Caco-2 (cell line): ENCODE data around the gene EMILIN3. TPM values are rescaled to one million over a fixed set of nuclear protein-coding genes. Genes with fewer than 3 reads are reported as not detected.

Experiments
- BruUV-seq: library from RNA; stranded (reverse); fragments of 400-500 nt; replicated peaks from 2 replicates; lab custom pipeline; 2021; lab: Mats Ljungman, UMichigan
- CTCF ChIA-PET: fragments of 300-600 bp; sonication (Branson Sonifier 250); formaldehyde crosslinking; loops from one replicate; lab custom pipeline; 2022; ENCODE audit warnings: antibody characterized with exemption; lab: Charles Lee
- POLR2A ChIA-PET: fragments of 300-600 bp; sonication (Branson Sonifier 250); formaldehyde crosslinking; loops from one replicate; lab custom pipeline; 2022; ENCODE audit warnings: antibody characterized with exemption; lab: Charles Lee
- DNase-seq, 2 experiments: peaks; one replicate each; pipeline versions ENCODE4 v3.0.0 to v3.0.0-alpha.2; 2020 to 2022
- H3K27me3 ChIP-seq: replicated peaks from 2 replicates; pipeline ENCODE4 v1.6.0; 2011; ENCODE audit warnings: low read length; ENCODE audit not compliant: control insufficient read depth, insufficient read depth
- H3K36me3 ChIP-seq: 2 replicates; pipeline ENCODE4 v1.5.1; 2011; ENCODE audit warnings: low read length; ENCODE audit not compliant: control insufficient read depth, insufficient read depth
- H3K4me1 ChIP-seq: fragments of 250-450 bp; sonication (Bioruptor Pico); 2 replicates; pipeline ENCODE4 v1.5.1; 2020; ENCODE audit warnings: mild to moderate bottlenecking
- H3K4me3 ChIP-seq: 2 replicates; pipeline ENCODE4 v1.5.1; 2011; ENCODE audit warnings: low read depth, mild to moderate bottlenecking, control low read depth, low read length
- H3K9me3 ChIP-seq: fragments of 250-450 bp; sonication (Bioruptor Pico); 2 replicates; pipeline ENCODE4 v1.5.1; 2020; ENCODE audit warnings: mild to moderate bottlenecking, moderate library complexity
- H3K27ac Mint-ChIP-seq: one replicate; pipeline ENCODE4 v1.8.0; 2022; ENCODE audit warnings: mixed read lengths; ENCODE audit not compliant: unreplicated experiment
- H3K27me3 Mint-ChIP-seq: one replicate; pipeline ENCODE4 v1.8.0; 2022; ENCODE audit warnings: mixed read lengths; ENCODE audit not compliant: insufficient read depth, unreplicated experiment
- H3K36me3 Mint-ChIP-seq: one replicate; pipeline ENCODE4 v1.8.0; 2022; ENCODE audit warnings: mild to moderate bottlenecking, mixed read lengths; ENCODE audit not compliant: insufficient read depth, unreplicated experiment
- H3K4me1 Mint-ChIP-seq: one replicate; pipeline ENCODE4 v1.8.0; 2022; ENCODE audit warnings: low read depth, mixed read lengths; ENCODE audit not compliant: unreplicated experiment
- H3K4me3 Mint-ChIP-seq: one replicate; pipeline ENCODE4 v1.8.0; 2022; ENCODE audit warnings: mild to moderate bottlenecking, moderate library complexity, mixed read lengths; ENCODE audit not compliant: unreplicated experiment
- H3K9me3 Mint-ChIP-seq: one replicate; pipeline ENCODE4 v1.8.0; 2022; ENCODE audit warnings: mixed read lengths; ENCODE audit not compliant: unreplicated experiment
- intact Hi-C: fragments of 100-400 bp; cut with micrococcal nuclease; formaldehyde crosslinking; loops from one replicate; pipeline ENCODE4 v1.10.0; 2022; ENCODE audit not compliant: unreplicated experiment
- total RNA-seq: library from RNA; stranded (reverse); gene quantifications from 2 replicates; pipeline ENCODE4 v1.2.3, GENCODE V29; 2022
- TF ChIP-seq, protein P1 (sequence below), 2 experiments: fragments of 200-600 bp in 1 of 2; IDR thresholded peaks; 1 replicate in 1 of 2; 2 replicates in 1 of 2; pipeline versions ENCODE4 v1.5.1 to v1.8.0; 2011 to 2022; ENCODE audit warnings: antibody characterized with exemption in 1 of 2, control low read depth in 1 of 2, inconsistent platforms in 1 of 2, low read depth in 1 of 2, low read length in 1 of 2, mild to moderate bottlenecking in 1 of 2, moderate library complexity in 1 of 2; ENCODE audit not compliant: insufficient read depth in 1 of 2, severe bottlenecking in 1 of 2, unreplicated experiment in 1 of 2

The EMILIN3 gene
- total RNA-seq, 1 experiment from 2014 or later: 0.50 TPM

GRCh38 chr20:41355192-41355591, 11.4 kb downstream of the EMILIN3 start:
- Mint-ChIP-seq H3K9me3 (no peaks in the 10 kb centered on the region), H3K27me3 (no peaks in the 10 kb centered on the region), H3K36me3 (peaks cover 5% of the 10 kb centered on the region), H3K4me1 (no peaks in the 10 kb centered on the region), H3K27ac (no peak overlapping the region), H3K4me3 (no peak overlapping the region)
- Histone ChIP-seq H3K4me1 (no peaks in the 10 kb centered on the region), H3K36me3 (peaks cover 5% of the 10 kb centered on the region), H3K4me3 (no peak overlapping the region), H3K9me3 (no peaks in the 10 kb centered on the region), H3K27me3 (no peaks in the 10 kb centered on the region)
- CTCF ChIA-PET: no interaction called here
- no TSS peak for BruUV-seq
- TF ChIP-seq, protein P1, sequence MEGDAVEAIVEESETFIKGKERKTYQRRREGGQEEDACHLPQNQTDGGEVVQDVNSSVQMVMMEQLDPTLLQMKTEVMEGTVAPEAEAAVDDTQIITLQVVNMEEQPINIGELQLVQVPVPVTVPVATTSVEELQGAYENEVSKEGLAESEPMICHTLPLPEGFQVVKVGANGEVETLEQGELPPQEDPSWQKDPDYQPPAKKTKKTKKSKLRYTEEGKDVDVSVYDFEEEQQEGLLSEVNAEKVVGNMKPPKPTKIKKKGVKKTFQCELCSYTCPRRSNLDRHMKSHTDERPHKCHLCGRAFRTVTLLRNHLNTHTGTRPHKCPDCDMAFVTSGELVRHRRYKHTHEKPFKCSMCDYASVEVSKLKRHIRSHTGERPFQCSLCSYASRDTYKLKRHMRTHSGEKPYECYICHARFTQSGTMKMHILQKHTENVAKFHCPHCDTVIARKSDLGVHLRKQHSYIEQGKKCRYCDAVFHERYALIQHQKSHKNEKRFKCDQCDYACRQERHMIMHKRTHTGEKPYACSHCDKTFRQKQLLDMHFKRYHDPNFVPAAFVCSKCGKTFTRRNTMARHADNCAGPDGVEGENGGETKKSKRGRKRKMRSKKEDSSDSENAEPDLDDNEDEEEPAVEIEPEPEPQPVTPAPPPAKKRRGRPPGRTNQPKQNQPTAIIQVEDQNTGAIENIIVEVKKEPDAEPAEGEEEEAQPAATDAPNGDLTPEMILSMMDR (IDR thresholded peaks at IDR 0.05; ENCODE audit: insufficient read depth in 1 of 2, low read depth in 1 of 2, low read length in 1 of 2, severe bottlenecking in 1 of 2, unreplicated experiment in 1 of 2): no peak
- intact Hi-C loops: no loop called here
- DNase-seq: no peak
- POLR2A ChIA-PET: no interaction called here

- no peak for DNase-seq
- intact Hi-C loops: no loop called here
- Histone ChIP-seq H3K36me3 (peaks cover 5% of the 10 kb centered on the region), H3K9me3 (no peaks in the 10 kb centered on the region), H3K4me1 (no peaks in the 10 kb centered on the region), H3K4me3 (no peak overlapping the region), H3K27me3 (no peaks in the 10 kb centered on the region)
- Mint-ChIP-seq H3K36me3 (peaks cover 6% of the 10 kb centered on the region), H3K4me3 (no peak overlapping the region), H3K9me3 (no peaks in the 10 kb centered on the region), H3K4me1 (no peaks in the 10 kb centered on the region), H3K27me3 (no peaks in the 10 kb centered on the region), H3K27ac (no peak overlapping the region)
- ChIA-PET POLR2A (interaction anchor here (0.6 kb wide), 1 partner anchor 13 kb away, joined by 8 read pairs; no protein-coding TSS in a partner anchor), CTCF (interaction anchor here (0.6 to 1.9 kb wide), 3 partner anchors 13 to 160 kb away, joined by 3 to 9 read pairs (median 5); partner anchors contain the start of gene LPIN3)
- TF ChIP-seq, protein P1 (IDR thresholded peaks at IDR 0.05; ENCODE audit: insufficient read depth in 1 of 2, low read depth in 1 of 2, low read length in 1 of 2, severe bottlenecking in 1 of 2, unreplicated experiment in 1 of 2): no peak
- no TSS peak for BruUV-seq
Observed at GRCh38 chr20:41353530-41353929, 13.1 kb downstream of the EMILIN3 start.

- H3K27ac Mint-ChIP-seq: no peak overlapping the region
- no peaks in the 10 kb centered on the region for H3K4me1 Mint-ChIP-seq
- CTCF ChIA-PET: interaction anchor here (0.5 to 1.9 kb wide), 4 partner anchors 9 to 234 kb away, joined by 3 to 5 read pairs (median 4); partner anchors contain the start of gene LPIN3
- intact Hi-C loops: no loop called here
- H3K36me3 ChIP-seq: peaks cover 5% of the 10 kb centered on the region; the same call in 1 of the 2 replicates
- no peaks in the 10 kb centered on the region for H3K4me1 ChIP-seq
- no peaks in the 10 kb centered on the region for H3K9me3 ChIP-seq
- no peak overlapping the region for H3K4me3 ChIP-seq
- H3K27me3 ChIP-seq: no peaks in the 10 kb centered on the region
- H3K36me3 Mint-ChIP-seq: peaks cover 6% of the 10 kb centered on the region
- no peaks in the 10 kb centered on the region for H3K9me3 Mint-ChIP-seq
- TF ChIP-seq, protein P1 (IDR thresholded peaks at IDR 0.05; ENCODE audit: insufficient read depth in 1 of 2, low read depth in 1 of 2, low read length in 1 of 2, severe bottlenecking in 1 of 2, unreplicated experiment in 1 of 2): peak in 1 of 2 experiments; percentile 7
- BruUV-seq: no TSS peak
- H3K4me3 Mint-ChIP-seq: no peak overlapping the region
- no peaks in the 10 kb centered on the region for H3K27me3 Mint-ChIP-seq
- POLR2A ChIA-PET: no interaction called here
- DNase-seq: no peak
Observed at GRCh38 chr20:41352666-41353065, 14.0 kb downstream of the EMILIN3 start.
